PC-3 (cell line): ENCODE results near the gene ZSCAN29. TPM values are rescaled to one million over a fixed set of nuclear protein-coding genes. Genes with fewer than 3 reads are reported as not detected.
A peak's percentile ranks its signal among the peaks of the same experiment; 100 is the strongest.

ENCODE experiments used
- ATAC-seq: fragments of 200-7000 bp; cut with Tn5 transposase; 2 replicates; pipeline ENCODE4 v1.9.1; 2020; ENCODE audit warnings: mild to moderate bottlenecking, moderate library complexity
- Bru-seq: library from RNA; stranded (reverse); fragments of 400-500 nt; gene quantifications from one replicate; lab custom pipeline; 2021; lab: Mats Ljungman, UMichigan
- BruChase-seq, 2 experiments: library from RNA; stranded (reverse); fragments of 400-500 nt; gene quantifications; one replicate each; lab custom pipeline; 2021; lab: Mats Ljungman, UMichigan
- BruUV-seq: library from RNA; stranded (reverse); fragments of 400-500 nt; replicated peaks from 2 replicates; lab custom pipeline; 2021; lab: Mats Ljungman, UMichigan
- CTCF ChIA-PET: fragments of 300-600 bp; sonication (Branson Sonifier 250); formaldehyde crosslinking; loops from one replicate; lab custom pipeline; 2022; ENCODE audit warnings: antibody characterized with exemption; lab: Charles Lee
- POLR2A ChIA-PET: fragments of 300-600 bp; sonication (Branson Sonifier 250); formaldehyde crosslinking; loops from one replicate; lab custom pipeline; 2022; ENCODE audit warnings: antibody characterized with exemption; ENCODE audit not compliant: unreplicated experiment; lab: Charles Lee
- DNase-seq: peaks from one replicate; pipeline ENCODE4 v3.0.0-alpha.2; 2015
- H2AFZ ChIP-seq: fragments of 300-600 bp; sonication (generic); 2 replicates; pipeline ENCODE4 v1.6.0; 2016; ENCODE audit warnings: antibody characterized with exemption, low read length
- H3F3A ChIP-seq: fragments of 300-600 bp; sonication (generic); one replicate; pipeline ENCODE4 v1.6.0; 2017; ENCODE audit warnings: antibody characterized with exemption, low read length, control low read depth, mild to moderate bottlenecking; ENCODE audit not compliant: unreplicated experiment
- H3K27ac ChIP-seq: fragments of 300-600 bp; sonication (generic); 2 replicates; pipeline ENCODE4 v1.5.1; 2016; ENCODE audit warnings: mild to moderate bottlenecking, low read length
- H3K27me3 ChIP-seq: fragments of 300-600 bp; sonication (generic); 2 replicates; pipeline ENCODE4 v1.6.1; 2016; ENCODE audit warnings: low read length, mixed read lengths
- H3K36me3 ChIP-seq: fragments of 300-600 bp; sonication (generic); 2 replicates; pipeline ENCODE4 v1.6.1; 2016; ENCODE audit warnings: low read depth, mixed run types, low read length, mixed read lengths
- H3K4me1 ChIP-seq: fragments of 300-600 bp; sonication (generic); 2 replicates; pipeline ENCODE4 v1.5.1; 2016; ENCODE audit warnings: low read length; ENCODE audit not compliant: insufficient read depth
- H3K4me2 ChIP-seq: fragments of 300-600 bp; sonication (generic); 2 replicates; pipeline ENCODE4 v1.6.0; 2016; ENCODE audit warnings: low read length
- H3K4me3 ChIP-seq: fragments of 300-600 bp; sonication (generic); 2 replicates; pipeline ENCODE4 v1.5.1; 2016; ENCODE audit warnings: mild to moderate bottlenecking, low read length, mixed read lengths
- H3K79me2 ChIP-seq: fragments of 300-600 bp; sonication (generic); 2 replicates; pipeline ENCODE4 v1.6.1; 2017; ENCODE audit warnings: low read length, mixed read lengths
- H3K9ac ChIP-seq: fragments of 300-600 bp; sonication (generic); 2 replicates; pipeline ENCODE4 v1.6.0; 2016; ENCODE audit warnings: mild to moderate bottlenecking, low read length
- H3K9me2 ChIP-seq: fragments of 300-600 bp; sonication (generic); replicated peaks from 2 replicates; pipeline ENCODE4 v1.6.1; 2016; ENCODE audit warnings: mixed run types, low read length, mixed read lengths
- H3K9me3 ChIP-seq: fragments of 300-600 bp; sonication (generic); 2 replicates; pipeline ENCODE4 v1.6.1; 2016; ENCODE audit warnings: low read length, mixed read lengths
- H4K20me1 ChIP-seq: fragments of 300-600 bp; sonication (generic); 2 replicates; pipeline ENCODE4 v1.6.1; 2016; ENCODE audit warnings: low read length, mixed read lengths
- CTCF ChIP-seq: fragments of 300-600 bp; sonication (generic); conservative IDR thresholded peaks from 2 replicates; pipeline ENCODE4 v1.5.1; 2017; ENCODE audit warnings: antibody characterized with exemption, low read depth, mild to moderate bottlenecking, low read length
- EZH2 ChIP-seq: fragments of 300-600 bp; sonication (generic); IDR thresholded peaks from one replicate; pipeline ENCODE4 v1.6.1; 2017; ENCODE audit warnings: antibody characterized with exemption, mild to moderate bottlenecking, low read length; ENCODE audit not compliant: unreplicated experiment
- EZH2phosphoT487 ChIP-seq: fragments of 300-600 bp; sonication (generic); IDR thresholded peaks from 2 replicates; pipeline ENCODE4 v1.6.1; 2018; ENCODE audit warnings: mild to moderate bottlenecking, antibody characterized with exemption, low read length, borderline replicate concordance
- intact Hi-C: fragments of 100-400 bp; cut with micrococcal nuclease; formaldehyde crosslinking; loops from 2 replicates; pipeline ENCODE4 v1.9.0; 2023
- long read RNA-seq: library from polyadenylated mRNA; unstranded; transcript quantifications from one replicate; pipeline ENCODE4 v2.0.0, GENCODE V29; 2021; ENCODE audit not compliant: unreplicated experiment
- total RNA-seq: library from RNA; depleted of rRNA; stranded (reverse); fragments of >200 nt; gene quantifications from 2 replicates; pipeline ENCODE4 v1.2.3, GENCODE V29; 2014; rRNA removed

Gene ZSCAN29
- 16.8 and 28.0 TPM in 2 replicates for total RNA-seq
- percentile 76 among the genes with signal in this experiment for Bru-seq, nascent RNA
- BruChase-seq, experiment 1, labeled RNA remaining after a 6-hour chase: percentile 89 among the genes with signal in this experiment
- percentile 90 among the genes with signal in this experiment for BruChase-seq, experiment 2, labeled RNA remaining after a 2-hour chase
- long read RNA-seq, full-length matches to known transcripts: 1 of 6 reads
- long read RNA-seq, partial matches to known transcripts: 0 of 6 reads
- long read RNA-seq, other reads (novel, unspliced or antisense): 5 of 6 reads

- Histone ChIP-seq H4K20me1 (0 out of 2 replicates have a peak, but pooled peaks cover 3% of the 10 kb centered on the region), H3K4me2 (peak within 1 kb of the TSS; percentile 90), H3K79me2 (peaks cover 48% of the 10 kb centered on the region), H3K4me1 (peaks cover 18% of the 10 kb centered on the region; the same call in 1 of the 2 replicates), H3K9me3 (no peaks in the 10 kb centered on the region), H3F3A (no peaks in the 10 kb centered on the region), H2AFZ (peak within 1 kb of the TSS; percentile 94), H3K4me3 (peak within 1 kb of the TSS; percentile 74), H3K36me3 (peaks cover 9% of the 10 kb centered on the region), H3K9ac (peak within 1 kb of the TSS; percentile 78), H3K27me3 (no peaks in the 10 kb centered on the region), H3K9me2 (no peaks in the 10 kb centered on the region), H3K27ac (no peak within 1 kb of the TSS)
- POLR2A ChIA-PET: interaction anchor here (0.6 to 0.7 kb wide), 3 partner anchors 24 to 1030 kb away, joined by 3 to 7 read pairs (median 4); no protein-coding TSS in a partner anchor
- peak; percentile 90 for ATAC-seq
- TF ChIP-seq CTCF (peak; percentile 59), EZH2 (no peak)
- CTCF ChIA-PET: no interaction called here
- TSS peak; percentile 59 for BruUV-seq
- intact Hi-C loops: no loop called here
- peak; percentile 82 for DNase-seq
Observed at GRCh38 chr15:43370975-43371974, at the start of gene ZSCAN29, which contains the start of gene TUBGCP4. TSS of gene ZSCAN29 (minus strand) at chr15:43371043. CDS start at chr15:43369913, 1,130 bp downstream. TSS of gene TUBGCP4 (plus strand) at chr15:43371101. CDS start at chr15:43371355, 254 bp downstream.

- Histone ChIP-seq H3K9me2 (no peaks in the 10 kb centered on the region), H3K27me3 (no peaks in the 10 kb centered on the region), H3K4me2 (no peak overlapping the region), H2AFZ (no peak overlapping the region), H3K9ac (no peak overlapping the region), H3K4me3 (no peak overlapping the region), H3K27ac (no peak overlapping the region), H3K9me3 (no peaks in the 10 kb centered on the region), H4K20me1 (no peaks in the 10 kb centered on the region), H3K79me2 (no peaks in the 10 kb centered on the region), H3K36me3 (peaks cover 44% of the 10 kb centered on the region), H3K4me1 (peaks cover 6% of the 10 kb centered on the region; the same call in 1 of the 2 replicates), H3F3A (no peaks in the 10 kb centered on the region)
- TSS peak; percentile 15 for BruUV-seq
- intact Hi-C loops: no loop called here
- ATAC-seq (no peak), DNase-seq (no peak)
- CTCF ChIA-PET: no interaction called here
- TF ChIP-seq EZH2phosphoT487 (no peak), CTCF (no peak), EZH2 (no peak)
- POLR2A ChIA-PET: no interaction called here
Observed at GRCh38 chr15:43420435-43420834, 49.6 kb upstream of the ZSCAN29 start.
